ENCODE measurements around the gene ITGAX.

- no peak for TF ChIP-seq CTCF (IDR thresholded peaks at IDR 0.05; ENCODE audit: low read length)
- no peak for TF ChIP-seq EZH2 (optimal IDR thresholded peaks at IDR 0.05; ENCODE audit: low read depth, low read length)
Measured at GRCh38 chr16:31365131-31365865, 10.3 kb downstream of the ITGAX start.
